BLaER1 treated with 17β-estradiol and CSF1 and Interleukin-3, amounts not matched to agents 10 nM and 100 nM (cell line): ENCODE data around the gene DBNDD1.
A peak's percentile ranks its signal among the peaks of the same experiment; 100 is the strongest.

Source experiments
- H3K27ac ChIP-seq, 11 experiments: shearing (Covaris generic); formaldehyde crosslinking; 2 replicates each; pipeline ENCODE4 v1.8.1; 2022
- H3K27me3 ChIP-seq, 11 experiments: shearing (Covaris generic); formaldehyde crosslinking; 2 replicates each; pipeline ENCODE4 v1.8.1; 2022
- H3K36me3 ChIP-seq, 11 experiments: shearing (Covaris generic); formaldehyde crosslinking; 2 replicates each; pipeline ENCODE4 v1.8.1; 2022
- H3K4me1 ChIP-seq, 10 experiments: shearing (Covaris generic); formaldehyde crosslinking; 2 replicates each; pipeline ENCODE4 v1.8.1; 2022
- H3K4me2 ChIP-seq, 11 experiments: shearing (Covaris generic); formaldehyde crosslinking; 2 replicates each; pipeline ENCODE4 v1.8.1; 2022
- H3K4me3 ChIP-seq, 10 experiments: shearing (Covaris generic); formaldehyde crosslinking; 2 replicates each; pipeline ENCODE4 v1.8.1; 2022
- H3K9ac ChIP-seq, 11 experiments: shearing (Covaris generic); formaldehyde crosslinking; 2 replicates each; pipeline ENCODE4 v1.8.1; 2022
- H3K9me3 ChIP-seq, 11 experiments: shearing (Covaris generic); formaldehyde crosslinking; replicated peaks in 1 of 11; 2 replicates each; pipeline ENCODE4 v1.8.1; 2022
- H4K20me1 ChIP-seq, 11 experiments: shearing (Covaris generic); formaldehyde crosslinking; 2 replicates each; pipeline ENCODE4 v1.8.1; 2022
- Cebpa-rat ChIP-seq, 11 experiments: shearing (Covaris generic); IDR thresholded peaks; 2 replicates each; pipeline ENCODE4 v1.8.1; 2022

Gene DBNDD1

GRCh38 chr16:89955001-89955685 is 64.1 kb downstream of the DBNDD1 start:
- Histone ChIP-seq H3K9me3 (no peaks in the 10 kb centered on the region), H3K4me2 (peak overlapping the region in 3 of 11 experiments; percentile 69 to 92 (median 79); a peak in 4 of 22 replicates), H3K36me3 (peaks cover 24 to 54% (median 39%) of the 10 kb centered on the region in 11 experiments), H3K9ac (no peak overlapping the region), H3K4me3 (no peak overlapping the region), H3K27ac (no peak overlapping the region), H4K20me1 (peaks cover 30 to 75% (median 48%) of the 10 kb centered on the region in 11 experiments; a peak in 19 of 22 replicates), H3K4me1 (peaks cover 31 to 65% (median 53%) of the 10 kb centered on the region in 10 experiments), H3K27me3 (no peaks in the 10 kb centered on the region)
- TF ChIP-seq Cebpa-rat (IDR thresholded peaks at IDR 0.05), result no peak
